GM12878 (cell line): Measurements from ENCODE around the gene CCDC24. TPM values are rescaled to one million over a fixed set of nuclear protein-coding genes. Genes with fewer than 3 reads are reported as not detected.

Source experiments
- ATAC-seq: fragments of 200-7000 bp; cut with Tn5 transposase; 3 replicates; pipeline ENCODE4 v1.9.1; 2020; ENCODE audit warnings: mild to moderate bottlenecking, moderate library complexity
- BruUV-seq: library from RNA; stranded (reverse); fragments of 400-500 nt; replicated peaks from 2 replicates; lab custom pipeline; 2021; lab: Mats Ljungman, UMichigan
- CTCF ChIA-PET: fragments of 300-600 bp; sonication (Branson Sonifier 250); formaldehyde crosslinking; extraction: SDS; loops from one replicate; lab custom pipeline; 2021; ENCODE audit warnings: inconsistent platforms; lab: Yijun Ruan, JAX
- POLR2A ChIA-PET: fragments of 350-600 bp; formaldehyde crosslinking; extraction: SDS; loops from one replicate; lab custom pipeline; 2021; ENCODE audit warnings: inconsistent platforms; lab: Charles Lee
- RAD21 ChIA-PET: fragments of 300-600 bp; sonication (Branson Sonifier 250); formaldehyde crosslinking; loops from one replicate; lab custom pipeline; 2023; ENCODE audit warnings: antibody characterized with exemption; ENCODE audit not compliant: unreplicated experiment; lab: Charles Lee
- SMC1A ChIA-PET: fragments of 300-600 bp; sonication (Branson Sonifier 250); formaldehyde crosslinking; loops from one replicate; lab custom pipeline; 2023; ENCODE audit not compliant: unreplicated experiment, uncharacterized antibody; lab: Charles Lee
- DNase-seq: peaks from one replicate; pipeline ENCODE4 v3.0.0-alpha.2; 2011; ENCODE audit warnings: low read depth, low spot score
- FAIRE-seq: peaks from 3 replicates; lab custom pipeline; 2011; peaks lifted over from hg19 to GRCh38; lab: Jason Lieb, UNC
- H2AFZ ChIP-seq: 2 replicates; pipeline ENCODE4 v1.6.0; 2011; ENCODE audit warnings: low read depth, low read length, control low read depth; ENCODE audit not compliant: control insufficient read depth
- H3K27ac ChIP-seq: 2 replicates; pipeline ENCODE4 v1.5.1; 2011; ENCODE audit warnings: control low read depth; ENCODE audit not compliant: control insufficient read depth, insufficient read depth
- H3K27me3 ChIP-seq, 2 experiments: replicated peaks in 1 of 2; 2 replicates each; pipeline versions ENCODE4 v1.6.0 to v1.6.1; 2011; ENCODE audit warnings: low read length in 1 of 2; ENCODE audit not compliant: control insufficient read depth in 2 of 2, insufficient read depth in 2 of 2
- H3K36me3 ChIP-seq, 2 experiments: 2 replicates each; pipeline ENCODE4 v1.5.1; 2011; ENCODE audit warnings: low read length in 1 of 2; ENCODE audit not compliant: control insufficient read depth in 2 of 2, insufficient read depth in 2 of 2
- H3K4me1 ChIP-seq: 2 replicates; pipeline ENCODE4 v1.6.1; 2011; ENCODE audit warnings: mild to moderate bottlenecking, low read length, moderate library complexity, mixed read lengths; ENCODE audit not compliant: control insufficient read depth, insufficient read depth
- H3K4me2 ChIP-seq: 2 replicates; pipeline ENCODE4 v1.6.0; 2011; ENCODE audit warnings: control low read depth; ENCODE audit not compliant: control insufficient read depth, insufficient read depth
- H3K4me3 ChIP-seq: fragments of 200-600 bp; sonication (generic); 2 replicates; pipeline ENCODE4 v1.5.1; 2016
- H3K79me2 ChIP-seq: 2 replicates; pipeline ENCODE4 v1.6.0; 2011; ENCODE audit warnings: low read length; ENCODE audit not compliant: control insufficient read depth, insufficient read depth
- H3K9ac ChIP-seq: 2 replicates; pipeline ENCODE4 v1.8.0; 2011; ENCODE audit warnings: low read length, control low read depth, mixed read lengths; ENCODE audit not compliant: control insufficient read depth, insufficient read depth
- H3K9me3 ChIP-seq: replicated peaks from 3 replicates; pipeline ENCODE4 v1.5.1; 2011; ENCODE audit warnings: mild to moderate bottlenecking, low read length; ENCODE audit not compliant: control insufficient read depth, insufficient read depth
- H4K20me1 ChIP-seq: 2 replicates; pipeline ENCODE4 v1.6.0; 2011; ENCODE audit not compliant: control insufficient read depth, insufficient read depth
- BHLHE40 ChIP-seq, 2 experiments: fragments of 450-650 bp in 1 of 2; IDR thresholded peaks; 2 replicates each; pipeline ENCODE4 v1.6.1; 2011 to 2017; ENCODE audit warnings: low read depth in 2 of 2, borderline replicate concordance in 1 of 2, improper control_type of control experiment in 1 of 2, low read length in 1 of 2, mild to moderate bottlenecking in 1 of 2
- BMI1 ChIP-seq: fragments of 450-650 bp; IDR thresholded peaks from 2 replicates; pipeline ENCODE4 v1.6.1; 2016; ENCODE audit warnings: mild to moderate bottlenecking, moderate library complexity, borderline replicate concordance
- CHD1 ChIP-seq: IDR thresholded peaks from 2 replicates; pipeline ENCODE4 v1.6.1; 2012; ENCODE audit warnings: low read depth, low read length, improper control_type of control experiment
- GATAD2B ChIP-seq: fragments of 450-650 bp; conservative IDR thresholded peaks from 2 replicates; pipeline ENCODE4 v1.6.1; 2017; ENCODE audit warnings: low read depth, mild to moderate bottlenecking, moderate library complexity
- IRF3 ChIP-seq: fragments of 450-650 bp; IDR thresholded peaks from 2 replicates; pipeline ENCODE4 v1.6.1; 2014; ENCODE audit warnings: mild to moderate bottlenecking
- KLF5 ChIP-seq: fragments of 450-650 bp; IDR thresholded peaks from 2 replicates; pipeline ENCODE4 v1.6.1; 2014; ENCODE audit warnings: mild to moderate bottlenecking; ENCODE audit not compliant: partially characterized antibody
- MTA3 ChIP-seq: IDR thresholded peaks from 2 replicates; pipeline ENCODE4 v1.6.1; 2012; ENCODE audit warnings: low read length, inconsistent platforms, borderline replicate concordance
- NFYB ChIP-seq: IDR thresholded peaks from 2 replicates; pipeline ENCODE4 v1.6.1; 2011; ENCODE audit warnings: low read depth, mild to moderate bottlenecking, low read length, improper control_type of control experiment, moderate library complexity; ENCODE audit not compliant: insufficient read depth
- NR2F1 ChIP-seq: fragments of 450-650 bp; conservative IDR thresholded peaks from 2 replicates; pipeline ENCODE4 v1.6.1; 2017; ENCODE audit warnings: mild to moderate bottlenecking
- PAX8 ChIP-seq: fragments of 450-650 bp; IDR thresholded peaks from 2 replicates; pipeline ENCODE4 v1.6.1; 2017; ENCODE audit warnings: mild to moderate bottlenecking, moderate library complexity
- PRDM15 ChIP-seq: fragments of 450-650 bp; formaldehyde crosslinking; IDR thresholded peaks from 2 replicates; pipeline ENCODE4 v1.4.0; 2020; ENCODE audit warnings: mild to moderate bottlenecking, moderate library complexity
- RUNX3 ChIP-seq: IDR thresholded peaks from 2 replicates; pipeline ENCODE4 v1.6.1; 2012; ENCODE audit warnings: low read length, inconsistent platforms
- SMARCA5 ChIP-seq: fragments of 450-650 bp; IDR thresholded peaks from 2 replicates; pipeline ENCODE4 v1.6.1; 2017; ENCODE audit warnings: mild to moderate bottlenecking
- SRF ChIP-seq, 2 experiments: IDR thresholded peaks; 2 replicates each; pipeline ENCODE4 v1.6.1; 2011; ENCODE audit warnings: low read depth in 2 of 2, low read length in 2 of 2, mild to moderate bottlenecking in 1 of 2, moderate library complexity in 1 of 2
- TARDBP ChIP-seq: IDR thresholded peaks from 2 replicates; pipeline ENCODE4 v1.6.1; 2016; ENCODE audit warnings: borderline replicate concordance
- WGBS: methylation state at CpG from one replicate; pipeline ENCODE4 v1.1.6; 2016; ENCODE audit warnings: low lambda C conversion rate; ENCODE audit not compliant: insufficient replicate concordance, insufficient coverage; ENCODE audit errors: missing lambda C conversion rate; 5-methylcytosine and 5-hydroxymethylcytosine counted together
- in situ Hi-C: fragments of 300-500 bp; cut with MboI; formaldehyde crosslinking; loops from 9 replicates; pipeline ENCODE4 v1.14.3; 2018; ENCODE audit warnings: mixed read lengths
- intact Hi-C: fragments of 100-400 bp; cut with micrococcal nuclease; formaldehyde crosslinking; loops from one replicate; pipeline ENCODE4 v1.14.2; 2022; ENCODE audit not compliant: unreplicated experiment
- polyA plus RNA-seq, 11 experiments: library from polyadenylated mRNA; depleted of rRNA in 4 of 11; unstranded in 6 of 11; stranded (reverse) in 5 of 11; fragments of >200 nt; fragmentation: Nextera tagmentation in 4 of 11; fragmentation: Illumina TruSeq in 1 of 11; extraction: Ambion mirVana in 4 of 11; extraction: Trizol in 1 of 11; gene quantifications; 1 replicate in 1 of 11; 2 replicates in 10 of 11; pipeline versions ENCODE4 v1.2.1 to v1.2.3, GENCODE V29; 2011 to 2016; ENCODE audit warnings: inconsistent platforms in 2 of 11, missing spikeins in 2 of 11, low read depth in 1 of 11
- total RNA-seq, 4 experiments: library from RNA; depleted of rRNA in 3 of 4; stranded (reverse); fragments of >200 nt in 3 of 4; fragmentation: Illumina TruSeq in 1 of 4; extraction: Trizol in 1 of 4; gene quantifications; 2 replicates each; pipeline versions ENCODE4 v1.2.1 to v1.2.3, GENCODE V29; 2013 to 2021
- TF ChIP-seq, protein P1 (sequence below): fragments of 450-650 bp; conservative IDR thresholded peaks from 2 replicates; pipeline ENCODE4 v1.6.1; 2017; ENCODE audit warnings: mild to moderate bottlenecking, moderate library complexity

CCDC24 gene
- total and polyA plus RNA-seq, 10 of the 15 experiments (the other 5 are each of a cell fraction or from before 2014, with no cell fraction given), result 0.18 to 3.1 (median 1.6) TPM; not detected in 1

- Histone ChIP-seq H3K4me1 (peaks cover 10% of the 10 kb centered on the region), H3K9ac (peak overlapping the region; percentile 85), H3K27ac (peak overlapping the region; percentile 93), H3K27me3 (no peaks in the 10 kb centered on the region), H3K9me3 (no peaks in the 10 kb centered on the region), H3K4me3 (peak overlapping the region; percentile 94), H3K4me2 (peak overlapping the region; percentile 98), H3K79me2 (peaks cover 23% of the 10 kb centered on the region), H2AFZ (peak overlapping the region; percentile 99), H3K36me3 (0 out of 4 replicates have a peak, but pooled peaks cover 0 to 4% of the 10 kb centered on the region in 2 experiments), H4K20me1 (no peaks in the 10 kb centered on the region)
- SMC1A ChIA-PET, result interaction anchor here (0.5 to 7.2 kb wide), 5 partner anchors 13 to 296 kb away, joined by 3 to 100 read pairs (median 7); partner anchors contain the start of gene ARTN
- POLR2A ChIA-PET, result interaction anchor here (0.6 to 3.4 kb wide), 5 partner anchors 23 to 548 kb away, joined by 3 to 18 read pairs (median 4); partner anchors contain the start of gene ATP6V0B
- RAD21 ChIA-PET, result interaction anchor here (0.9 to 5.8 kb wide), 6 partner anchors 12 to 297 kb away, joined by 4 to 78 read pairs (median 11); partner anchors contain the start of genes ARTN, ATP6V0B and KDM4A
- DNase-seq (no peak), FAIRE-seq (peak; percentile 23), ATAC-seq (no peak)
- WGBS, result 1% methylated on average over 27 of the region's 27 CpGs
- in situ Hi-C loops, result no loop called here
- intact Hi-C loops, result loop anchor here (2.0 to 5.0 kb wide), 4 partner anchors 28 to 296 kb away; partner anchors contain the start of genes ATP6V0B, KDM4A and ST3GAL3
- CTCF ChIA-PET, result interaction anchor here (0.6 to 10.4 kb wide), 10 partner anchors 14 to 296 kb away, joined by 3 to 167 read pairs (median 4); partner anchors contain the start of genes ARTN and DPH2
- BruUV-seq, result TSS peak; percentile 79
- TF ChIP-seq GATAD2B (no peak), PRDM15 (CRISPR knock-in tag) (no peak), IRF3 (no peak), SMARCA5 (0 out of 2 replicates have a peak, but pooled peaks have one; percentile 20), NFYB (no peak), BMI1 (no peak), RUNX3 (peak; percentile 28), TARDBP (no peak), NR2F1 (peak; percentile 86), CHD1 (no peak), PAX8 (no peak), BHLHE40 (IDR thresholded peaks at IDR 0.05; ENCODE audit: borderline replicate concordance in 1 of 2, low read depth in 2 of 2, low read length in 1 of 2) (peak in 1 of 2 experiments; percentile 16; a peak in 1 of 4 replicates), MTA3 (no peak), KLF5 (no peak), SRF (IDR thresholded peaks at IDR 0.05; ENCODE audit: low read depth in 2 of 2, low read length in 2 of 2) (no peak)
- TF ChIP-seq, protein P1, sequence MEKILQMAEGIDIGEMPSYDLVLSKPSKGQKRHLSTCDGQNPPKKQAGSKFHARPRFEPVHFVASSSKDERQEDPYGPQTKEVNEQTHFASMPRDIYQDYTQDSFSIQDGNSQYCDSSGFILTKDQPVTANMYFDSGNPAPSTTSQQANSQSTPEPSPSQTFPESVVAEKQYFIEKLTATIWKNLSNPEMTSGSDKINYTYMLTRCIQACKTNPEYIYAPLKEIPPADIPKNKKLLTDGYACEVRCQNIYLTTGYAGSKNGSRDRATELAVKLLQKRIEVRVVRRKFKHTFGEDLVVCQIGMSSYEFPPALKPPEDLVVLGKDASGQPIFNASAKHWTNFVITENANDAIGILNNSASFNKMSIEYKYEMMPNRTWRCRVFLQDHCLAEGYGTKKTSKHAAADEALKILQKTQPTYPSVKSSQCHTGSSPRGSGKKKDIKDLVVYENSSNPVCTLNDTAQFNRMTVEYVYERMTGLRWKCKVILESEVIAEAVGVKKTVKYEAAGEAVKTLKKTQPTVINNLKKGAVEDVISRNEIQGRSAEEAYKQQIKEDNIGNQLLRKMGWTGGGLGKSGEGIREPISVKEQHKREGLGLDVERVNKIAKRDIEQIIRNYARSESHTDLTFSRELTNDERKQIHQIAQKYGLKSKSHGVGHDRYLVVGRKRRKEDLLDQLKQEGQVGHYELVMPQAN, result peak; percentile 76; the same call in 1 of the 2 replicates
Observed at GRCh38 chr1:43947061-43947873, 44.1 kb upstream of the CCDC24 start.
